B cell (primary cell): Measurements from ENCODE around the gene CORO1C.

Experiments used
- EZH2 ChIP-seq: IDR thresholded peaks from 2 replicates; pipeline ENCODE4 v1.6.1; 2012; ENCODE audit warnings: borderline replicate concordance, low read depth, mild to moderate bottlenecking, moderate library complexity, low read length; ENCODE audit not compliant: insufficient read depth, poor library complexity, severe bottlenecking
- TF ChIP-seq, protein P1 (sequence below): fragments of 200-600 bp; IDR thresholded peaks from one replicate; pipeline ENCODE4 v1.8.0; 2022; ENCODE audit warnings: antibody characterized with exemption, mild to moderate bottlenecking

DNA sequence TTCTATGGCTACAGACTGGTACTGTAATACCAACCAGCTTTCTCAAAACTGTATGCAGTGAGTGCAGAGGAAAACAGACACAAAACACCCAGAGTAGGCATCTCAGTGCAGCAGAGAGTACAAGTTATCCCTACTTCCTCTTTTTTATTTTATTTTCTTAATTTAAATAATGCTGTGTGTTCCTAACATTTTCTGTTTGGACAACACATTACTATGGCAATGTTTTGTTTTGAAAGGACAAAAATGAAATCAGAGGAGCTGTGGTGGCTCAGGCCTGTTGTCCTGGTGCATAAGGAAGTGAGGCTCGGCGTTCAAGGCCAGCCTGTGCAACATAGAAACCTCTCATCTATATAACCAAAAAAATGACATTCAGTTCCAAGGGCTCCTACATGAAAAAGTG, 64.0 kb downstream of the CORO1C start:
- TF ChIP-seq, protein P1, sequence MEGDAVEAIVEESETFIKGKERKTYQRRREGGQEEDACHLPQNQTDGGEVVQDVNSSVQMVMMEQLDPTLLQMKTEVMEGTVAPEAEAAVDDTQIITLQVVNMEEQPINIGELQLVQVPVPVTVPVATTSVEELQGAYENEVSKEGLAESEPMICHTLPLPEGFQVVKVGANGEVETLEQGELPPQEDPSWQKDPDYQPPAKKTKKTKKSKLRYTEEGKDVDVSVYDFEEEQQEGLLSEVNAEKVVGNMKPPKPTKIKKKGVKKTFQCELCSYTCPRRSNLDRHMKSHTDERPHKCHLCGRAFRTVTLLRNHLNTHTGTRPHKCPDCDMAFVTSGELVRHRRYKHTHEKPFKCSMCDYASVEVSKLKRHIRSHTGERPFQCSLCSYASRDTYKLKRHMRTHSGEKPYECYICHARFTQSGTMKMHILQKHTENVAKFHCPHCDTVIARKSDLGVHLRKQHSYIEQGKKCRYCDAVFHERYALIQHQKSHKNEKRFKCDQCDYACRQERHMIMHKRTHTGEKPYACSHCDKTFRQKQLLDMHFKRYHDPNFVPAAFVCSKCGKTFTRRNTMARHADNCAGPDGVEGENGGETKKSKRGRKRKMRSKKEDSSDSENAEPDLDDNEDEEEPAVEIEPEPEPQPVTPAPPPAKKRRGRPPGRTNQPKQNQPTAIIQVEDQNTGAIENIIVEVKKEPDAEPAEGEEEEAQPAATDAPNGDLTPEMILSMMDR = no peak
- TF ChIP-seq EZH2 = no peak
